ENCODE measurements around the gene NME4. TPM values are rescaled to one million over a fixed set of nuclear protein-coding genes. Genes with fewer than 3 reads are reported as not detected.
"Not testable (repeated sequence)": the region's sequence is repeated elsewhere in the genome, so short reads cannot be mapped to it uniquely, and the experiment has no call there.

NME4 gene
- total RNA-seq, 1 donor from 2014 or later: 78.4 TPM

GRCh38 chr16:415170-415498, 18.1 kb downstream of the NME4 start:
- H3K4me1 Mint-ChIP-seq (ENCODE audit: low read depth); intact Hi-C loops (cut with micrococcal nuclease); H3K4me3 Mint-ChIP-seq (ENCODE audit: low read depth); DNase-seq (ENCODE audit: low spot score); H3K27ac Mint-ChIP-seq; H3K9me3 Mint-ChIP-seq; H3K27me3 Mint-ChIP-seq (ENCODE audit: low read depth); H3K36me3 Mint-ChIP-seq (ENCODE audit: low read depth): not testable (repeated sequence)

DNA sequence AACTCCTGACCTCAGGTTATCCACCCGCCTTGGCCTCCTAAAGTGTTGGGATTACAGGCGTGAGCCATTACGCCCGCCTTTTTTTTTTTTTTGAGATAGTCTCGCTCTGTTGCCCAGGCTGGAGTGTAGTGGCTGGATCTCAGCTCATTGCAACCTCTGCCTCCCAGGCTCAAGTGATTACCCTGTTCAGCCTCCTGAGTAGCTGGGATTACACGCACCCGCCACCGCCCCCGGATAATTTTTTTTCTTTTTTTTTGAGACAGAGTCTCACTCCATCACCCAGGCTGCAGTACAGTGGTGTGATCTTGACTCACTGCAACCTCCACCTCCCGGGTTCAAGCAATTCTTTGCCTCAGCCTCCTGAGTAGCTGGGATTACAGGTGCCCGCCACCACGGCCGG, 25.2 kb downstream of the NME4 start:
- H3K4me1 Mint-ChIP-seq (ENCODE audit: low read depth): peaks cover 13% of the 10 kb centered on the region
- intact Hi-C loops (cut with micrococcal nuclease); H3K27ac Mint-ChIP-seq; DNase-seq (ENCODE audit: low spot score); H3K36me3 Mint-ChIP-seq (ENCODE audit: low read depth); H3K9me3 Mint-ChIP-seq; H3K4me3 Mint-ChIP-seq (ENCODE audit: low read depth): not testable (repeated sequence)
- H3K27me3 Mint-ChIP-seq (ENCODE audit: low read depth): peaks cover 12% of the 10 kb centered on the region

GRCh38 chr16:424033-424622, 27.1 kb downstream of the NME4 start:
- peak overlapping the region; percentile 61 for H3K4me3 Mint-ChIP-seq (ENCODE audit: low read depth)
- H3K27me3 Mint-ChIP-seq (ENCODE audit: low read depth): peaks cover 12% of the 10 kb centered on the region
- H3K36me3 Mint-ChIP-seq (ENCODE audit: low read depth): peaks cover 14% of the 10 kb centered on the region
- H3K27ac Mint-ChIP-seq: no peak overlapping the region
- no peaks in the 10 kb centered on the region for H3K9me3 Mint-ChIP-seq
- H3K4me1 Mint-ChIP-seq (ENCODE audit: low read depth): peaks cover 27% of the 10 kb centered on the region
- DNase-seq (ENCODE audit: low spot score): no peak
- intact Hi-C loops (cut with micrococcal nuclease): no loop called here

DNA sequence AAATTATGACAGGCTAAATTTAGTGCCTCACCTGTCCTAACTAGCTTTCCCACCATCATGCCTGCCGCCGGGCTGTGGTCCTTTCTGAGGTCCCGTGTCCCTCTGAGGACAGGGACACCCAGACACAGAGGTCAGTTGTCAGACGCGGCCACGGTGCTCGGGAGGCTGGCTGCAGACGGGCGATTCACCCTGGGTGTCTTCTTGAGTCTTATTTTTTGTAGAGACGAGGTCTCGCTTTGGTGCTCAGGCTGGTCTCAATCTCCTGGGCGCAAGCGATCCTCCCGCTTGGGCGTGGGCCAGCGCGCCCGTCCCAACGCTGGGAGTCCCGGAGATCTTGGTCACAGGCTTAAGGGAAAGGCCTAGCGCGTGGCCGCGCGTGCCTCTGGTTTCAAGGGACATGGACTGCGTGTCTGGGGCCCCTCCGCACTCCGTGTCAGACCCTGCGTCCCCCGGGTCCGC, 27.7 kb downstream of the NME4 start:
- Mint-ChIP-seq H3K27me3 (ENCODE audit: low read depth) (peaks cover 12% of the 10 kb centered on the region), H3K4me1 (ENCODE audit: low read depth) (peaks cover 27% of the 10 kb centered on the region), H3K4me3 (ENCODE audit: low read depth) (peak overlapping the region; percentile 61), H3K36me3 (ENCODE audit: low read depth) (peaks cover 15% of the 10 kb centered on the region), H3K27ac (no peak overlapping the region), H3K9me3 (no peaks in the 10 kb centered on the region)
- intact Hi-C loops (cut with micrococcal nuclease): loop anchor here (5.0 kb wide), 2 partner anchors 42 to 103 kb away; partner anchors contain the start of genes CAPN15 and PGAP6
- DNase-seq (ENCODE audit: low spot score): no peak

GRCh38 chr16:425082-425718, 28.2 kb downstream of the NME4 start, which contains the start of gene RAB11FIP3:
RAB11FIP3 (plus strand) TSS chr16:425649; CDS start chr16:426007, 358 bp downstream.
- Mint-ChIP-seq H3K4me1 (ENCODE audit: low read depth) (peaks cover 30% of the 10 kb centered on the region), H3K36me3 (ENCODE audit: low read depth) (peaks cover 18% of the 10 kb centered on the region), H3K27ac (peak within 1 kb of the TSS; percentile 70), H3K9me3 (no peaks in the 10 kb centered on the region), H3K27me3 (ENCODE audit: low read depth) (peaks cover 12% of the 10 kb centered on the region), H3K4me3 (ENCODE audit: low read depth) (peak within 1 kb of the TSS; percentile 81)
- intact Hi-C loops (cut with micrococcal nuclease): loop anchor here (5.0 kb wide), 2 partner anchors 43 to 102 kb away; partner anchors contain the start of genes CAPN15 and PGAP6
- DNase-seq (ENCODE audit: low spot score): peak; percentile 81

DNA sequence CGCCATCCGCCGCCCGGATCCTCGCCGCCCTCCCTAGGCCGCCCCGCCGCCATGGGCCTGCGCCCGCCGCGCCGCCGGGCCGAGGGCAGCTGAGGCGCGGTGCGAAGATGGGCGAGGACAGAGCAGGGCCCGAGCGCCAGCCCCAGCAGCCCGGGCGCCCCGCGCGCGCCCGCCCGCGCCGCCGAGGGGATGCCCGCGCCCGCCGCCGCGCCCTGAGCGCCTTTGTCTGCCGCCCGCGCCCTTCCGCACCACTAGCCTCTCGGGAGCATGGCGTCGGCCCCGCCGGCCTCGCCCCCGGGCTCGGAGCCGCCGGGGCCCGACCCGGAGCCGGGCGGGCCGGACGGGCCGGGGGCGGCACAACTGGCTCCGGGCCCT, 28.7 kb downstream of the NME4 start:
- intact Hi-C loops (cut with micrococcal nuclease): loop anchor here (5.0 kb wide), 2 partner anchors 43 to 102 kb away; partner anchors contain the start of genes CAPN15 and PGAP6
- no peaks in the 10 kb centered on the region for H3K9me3 Mint-ChIP-seq
- peak overlapping the region; percentile 81 for H3K4me3 Mint-ChIP-seq (ENCODE audit: low read depth)
- H3K27me3 Mint-ChIP-seq (ENCODE audit: low read depth): peaks cover 12% of the 10 kb centered on the region
- peaks cover 18% of the 10 kb centered on the region for H3K36me3 Mint-ChIP-seq (ENCODE audit: low read depth)
- peaks cover 30% of the 10 kb centered on the region for H3K4me1 Mint-ChIP-seq (ENCODE audit: low read depth)
- DNase-seq (ENCODE audit: low spot score): no peak
- no peak overlapping the region for H3K27ac Mint-ChIP-seq

- peak overlapping the region; percentile 78 for H3K4me3 Mint-ChIP-seq (ENCODE audit: low read depth)
- peaks cover 18% of the 10 kb centered on the region for H3K36me3 Mint-ChIP-seq (ENCODE audit: low read depth)
- peaks cover 12% of the 10 kb centered on the region for H3K27me3 Mint-ChIP-seq (ENCODE audit: low read depth)
- H3K9me3 Mint-ChIP-seq: no peaks in the 10 kb centered on the region
- H3K4me1 Mint-ChIP-seq (ENCODE audit: low read depth): peaks cover 32% of the 10 kb centered on the region
- DNase-seq (ENCODE audit: low spot score): no peak
- intact Hi-C loops (cut with micrococcal nuclease): loop anchor here (5.0 kb wide), 2 partner anchors 44 to 101 kb away; partner anchors contain the start of genes CAPN15 and PGAP6
- no peak overlapping the region for H3K27ac Mint-ChIP-seq
Observed at GRCh38 chr16:426115-426905, 29.3 kb downstream of the NME4 start.

GRCh38 chr16:426906-427249, 29.9 kb downstream of the NME4 start:
- Mint-ChIP-seq H3K4me1 (ENCODE audit: low read depth) (peaks cover 32% of the 10 kb centered on the region), H3K27me3 (ENCODE audit: low read depth) (peaks cover 12% of the 10 kb centered on the region), H3K27ac (no peak overlapping the region), H3K36me3 (ENCODE audit: low read depth) (peaks cover 18% of the 10 kb centered on the region), H3K4me3 (ENCODE audit: low read depth) (peak overlapping the region; percentile 78), H3K9me3 (no peaks in the 10 kb centered on the region)
- no peak for DNase-seq (ENCODE audit: low spot score)
- intact Hi-C loops (cut with micrococcal nuclease): loop anchor here (5.0 kb wide), 2 partner anchors 45 to 100 kb away; partner anchors contain the start of genes CAPN15 and PGAP6

DNA sequence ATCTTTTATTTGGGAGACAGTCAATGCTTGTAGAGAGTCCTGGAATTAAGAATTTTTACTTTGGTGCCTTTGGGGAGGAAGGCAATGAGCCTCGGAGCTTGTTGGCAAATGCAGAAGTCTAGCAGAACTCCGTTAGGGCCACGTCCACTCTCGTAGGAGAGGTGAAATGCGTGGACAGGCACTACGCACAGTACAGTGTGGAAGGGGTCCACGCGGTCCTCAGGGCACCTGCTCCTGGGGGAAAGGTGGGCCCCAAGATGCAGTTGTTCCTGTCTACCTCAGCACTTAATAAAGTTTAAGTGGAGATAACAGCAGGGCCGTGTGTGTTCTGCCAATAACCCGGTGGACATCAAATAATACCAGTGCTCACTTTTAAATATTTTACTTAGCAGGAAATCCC, 30.3 kb downstream of the NME4 start:
- no peak overlapping the region for H3K27ac Mint-ChIP-seq
- H3K9me3 Mint-ChIP-seq: no peaks in the 10 kb centered on the region
- intact Hi-C loops (cut with micrococcal nuclease): loop anchor here (5.0 kb wide), 2 partner anchors 45 to 100 kb away; partner anchors contain the start of genes CAPN15 and PGAP6
- H3K4me1 Mint-ChIP-seq (ENCODE audit: low read depth): peaks cover 32% of the 10 kb centered on the region
- H3K27me3 Mint-ChIP-seq (ENCODE audit: low read depth): peaks cover 12% of the 10 kb centered on the region
- DNase-seq (ENCODE audit: low spot score): no peak
- peak overlapping the region; percentile 78 for H3K4me3 Mint-ChIP-seq (ENCODE audit: low read depth)
- H3K36me3 Mint-ChIP-seq (ENCODE audit: low read depth): peaks cover 18% of the 10 kb centered on the region

GRCh38 chr16:430904-431303, 33.9 kb downstream of the NME4 start:
- Mint-ChIP-seq H3K4me1 (ENCODE audit: low read depth) (peaks cover 27% of the 10 kb centered on the region), H3K4me3 (ENCODE audit: low read depth) (no peak overlapping the region), H3K9me3 (no peaks in the 10 kb centered on the region), H3K36me3 (ENCODE audit: low read depth) (peaks cover 22% of the 10 kb centered on the region), H3K27ac (no peak overlapping the region), H3K27me3 (ENCODE audit: low read depth) (no peaks in the 10 kb centered on the region)
- intact Hi-C loops (cut with micrococcal nuclease): no loop called here
- no peak for DNase-seq (ENCODE audit: low spot score)

DNA sequence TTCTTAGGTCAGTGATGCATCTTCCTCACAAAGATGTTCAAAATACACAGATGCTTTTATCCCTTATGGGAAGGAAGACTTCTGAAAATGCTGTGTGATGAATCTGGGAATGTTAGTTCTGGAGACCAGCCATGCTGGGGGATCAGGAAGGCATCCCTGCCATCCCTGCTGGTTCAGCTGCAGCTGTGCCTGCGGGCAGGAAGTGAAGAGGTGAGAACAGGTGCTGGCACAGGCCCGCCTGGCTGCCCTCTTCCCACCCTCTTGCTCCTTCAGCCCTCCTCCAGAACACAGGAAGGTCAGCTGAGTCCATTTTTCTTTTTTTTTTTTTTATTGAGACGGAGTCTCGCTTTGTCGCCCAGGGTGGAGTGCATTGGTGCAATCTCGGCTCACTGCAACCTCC, 43.6 kb downstream of the NME4 start:
- Mint-ChIP-seq H3K9me3 (no peaks in the 10 kb centered on the region), H3K4me1 (ENCODE audit: low read depth) (no peaks in the 10 kb centered on the region), H3K27ac (no peak overlapping the region), H3K36me3 (ENCODE audit: low read depth) (no peaks in the 10 kb centered on the region), H3K4me3 (ENCODE audit: low read depth) (no peak overlapping the region), H3K27me3 (ENCODE audit: low read depth) (no peaks in the 10 kb centered on the region)
- no peak for DNase-seq (ENCODE audit: low spot score)
- intact Hi-C loops (cut with micrococcal nuclease): no loop called here

GRCh38 chr16:441447-441846, 44.4 kb downstream of the NME4 start:
- H3K9me3 Mint-ChIP-seq: no peaks in the 10 kb centered on the region
- H3K4me3 Mint-ChIP-seq (ENCODE audit: low read depth): no peak overlapping the region
- H3K4me1 Mint-ChIP-seq (ENCODE audit: low read depth): no peaks in the 10 kb centered on the region
- no peak overlapping the region for H3K27ac Mint-ChIP-seq
- no peak for DNase-seq (ENCODE audit: low spot score)
- no peaks in the 10 kb centered on the region for H3K36me3 Mint-ChIP-seq (ENCODE audit: low read depth)
- H3K27me3 Mint-ChIP-seq (ENCODE audit: low read depth): no peaks in the 10 kb centered on the region
- intact Hi-C loops (cut with micrococcal nuclease): no loop called here

GRCh38 chr16:442976-443375, 46.0 kb downstream of the NME4 start:
- Mint-ChIP-seq H3K4me1 (ENCODE audit: low read depth) (no peaks in the 10 kb centered on the region), H3K36me3 (ENCODE audit: low read depth) (no peaks in the 10 kb centered on the region)

More at GRCh38 chr16:442976-443375, 46.0 kb downstream of the NME4 start:
- intact Hi-C loops (cut with micrococcal nuclease): no loop called here
- Mint-ChIP-seq H3K27me3 (ENCODE audit: low read depth) (no peaks in the 10 kb centered on the region), H3K27ac (no peak overlapping the region), H3K9me3 (no peaks in the 10 kb centered on the region), H3K4me3 (ENCODE audit: low read depth) (no peak overlapping the region)
- DNase-seq (ENCODE audit: low spot score): no peak

Data from activated T-helper 2 cell treated with anti-CD3 and anti-CD28 coated beads, Interferon-gamma antibody, Interleukin-2, Interleukin-4, amounts not matched to agents 10 μg/mL and 5 μg/mL and 100 μg/mL, durations not matched to agents 14 hours and 24 hours and 36 hours (primary cell).